LNCaP clone FGC (cell line): ENCODE measurements around the gene SLC2A11.

Experiments
- DNase-seq: peaks from one replicate; pipeline ENCODE4 v3.0.0-alpha.2; 2011; ENCODE audit warnings: low read depth
- H3K4me3 ChIP-seq: 2 replicates; pipeline ENCODE4 v1.5.1; 2011; ENCODE audit warnings: mild to moderate bottlenecking, low read depth, low read length, control low read depth
- CTCF ChIP-seq: IDR thresholded peaks from 2 replicates; pipeline ENCODE4 v1.5.1; 2012; ENCODE audit warnings: mild to moderate bottlenecking; ENCODE audit not compliant: control insufficient read depth, insufficient read depth; ENCODE audit errors: extremely low read depth

Gene SLC2A11

GRCh38 chr22:23836692-23837495 is 20.8 kb upstream of the SLC2A11 start:
- no peak for DNase-seq
- H3K4me3 ChIP-seq = no peak overlapping the region; the same call in 1 of the 2 replicates
- TF ChIP-seq CTCF = no peak

GRCh38 chr22:23837496-23837859 is 20.2 kb upstream of the SLC2A11 start:
- TF ChIP-seq CTCF = no peak
- peak overlapping the region; percentile 61 for H3K4me3 ChIP-seq
- no peak for DNase-seq

- no peak for TF ChIP-seq CTCF
- peak overlapping the region; percentile 61 for H3K4me3 ChIP-seq
- DNase-seq = no peak
These were observed 19.6 kb upstream of the SLC2A11 start for GRCh38 chr22:23837911-23838680.

- peak within 1 kb of the TSS; percentile 61 for H3K4me3 ChIP-seq
- DNase-seq = peak; percentile 97
These were observed 18.8 kb upstream of the SLC2A11 start, which contains the start of gene DERL3 for GRCh38 chr22:23838681-23839468. DERL3 (minus strand) TSS chr22:23839006; CDS start chr22:23838987, 19 bp downstream.

GRCh38 chr22:23840026-23840425 is 17.6 kb upstream of the SLC2A11 start:
- no peak for DNase-seq
- H3K4me3 ChIP-seq = no peak overlapping the region
- no peak for TF ChIP-seq CTCF

More at GRCh38 chr22:23838681-23839468, 18.8 kb upstream of the SLC2A11 start, which contains the start of gene DERL3:
- TF ChIP-seq CTCF = no peak

GRCh38 chr22:23841292-23841691 is 16.4 kb upstream of the SLC2A11 start:
- no peak overlapping the region for H3K4me3 ChIP-seq
- no peak for DNase-seq
- no peak for TF ChIP-seq CTCF
